Left ventricle myocardium superior (tissue), 1 donor: ENCODE results near the gene IQCH. TPM values are rescaled to one million over a fixed set of nuclear protein-coding genes. Genes with fewer than 3 reads are reported as not detected.
"Not testable (repeated sequence)": the region's sequence is repeated elsewhere in the genome, so short reads cannot be mapped to it uniquely, and the experiment has no call there.

ENCODE experiments used
- ATAC-seq: fragments of 200-7000 bp; cut with Tn5 transposase; one replicate; pipeline ENCODE4 v1.9.1; 2020; ENCODE audit warnings: mild to moderate bottlenecking, moderate library complexity
- DNase-seq: peaks from one replicate; pipeline ENCODE4 v3.0.0-alpha.2; 2020
- intact Hi-C: fragments of 100-400 bp; cut with micrococcal nuclease; formaldehyde crosslinking; loops from one replicate; pipeline ENCODE4 v1.11.0; 2022
- total RNA-seq: library from RNA; stranded (reverse); fragmentation: NEBNext Ultra II Directional; extraction: Animal tissue kit (Norgen Biotek cat#: 25700); gene quantifications from one replicate; pipeline ENCODE4 v1.2.1, GENCODE V29; 2021
- donor health status: DM: no; HTN: yes; CAD: no; lungs with severe emphysema.

The IQCH gene
- total RNA-seq, 1 donor from 2014 or later, result 0.64 TPM

GRCh38 chr15:67242708-67243111 is 11.9 kb upstream of the IQCH start:
- ATAC-seq, result no peak
- no peak for DNase-seq
- intact Hi-C loops, result no loop called here

- DNase-seq (no peak), ATAC-seq (no peak)
- intact Hi-C loops, result no loop called here
These were observed 9.6 kb upstream of the IQCH start for GRCh38 chr15:67244971-67245478.

GRCh38 chr15:67246606-67247005 is 8.0 kb upstream of the IQCH start:
- DNase-seq, ATAC-seq, intact Hi-C loops: not testable (repeated sequence)

GRCh38 chr15:67248011-67248505 is 6.5 kb upstream of the IQCH start:
- DNase-seq (no peak), ATAC-seq (no peak)
- intact Hi-C loops, result no loop called here

GRCh38 chr15:67249830-67250229 is 4.8 kb upstream of the IQCH start:
- ATAC-seq (no peak), DNase-seq (no peak)
- intact Hi-C loops, result loop anchor here (10.0 kb wide), 1 partner anchor 85 kb away; no protein-coding TSS in a partner anchor

- ATAC-seq (no peak), DNase-seq (no peak)
- intact Hi-C loops, result loop anchor here (10.0 kb wide), 1 partner anchor 87 kb away; no protein-coding TSS in a partner anchor
These were observed 3.3 kb upstream of the IQCH start for GRCh38 chr15:67251318-67251717.

- DNase-seq (no peak), ATAC-seq (no peak)
- intact Hi-C loops, result loop anchor here (10.0 kb wide), 1 partner anchor 88 kb away; no protein-coding TSS in a partner anchor
These were observed 1.5 kb upstream of the IQCH start for GRCh38 chr15:67253101-67253500.

- intact Hi-C loops, result loop anchor here (10.0 kb wide), 1 partner anchor 89 kb away; no protein-coding TSS in a partner anchor
- ATAC-seq, result no peak
- no peak for DNase-seq
These were observed 893 bp upstream of the IQCH start for GRCh38 chr15:67253549-67254237.

- ATAC-seq (no peak), DNase-seq (no peak)
- intact Hi-C loops, result loop anchor here (10.0 kb wide), 1 partner anchor 91 kb away; no protein-coding TSS in a partner anchor
These were observed 1.5 kb downstream of the IQCH start for GRCh38 chr15:67256051-67256450.

- intact Hi-C loops, result loop anchor here (10.0 kb wide), 1 partner anchor 94 kb away; no protein-coding TSS in a partner anchor
- not testable (repeated sequence) for DNase-seq, ATAC-seq
These were observed 3.8 kb downstream of the IQCH start for GRCh38 chr15:67258412-67258811.

- no peak for DNase-seq
- intact Hi-C loops, result loop anchor here (10.0 kb wide), 1 partner anchor 95 kb away; no protein-coding TSS in a partner anchor
- no peak for ATAC-seq
These were observed 4.8 kb downstream of the IQCH start for GRCh38 chr15:67259379-67259778.

GRCh38 chr15:67259806-67260205 is 5.2 kb downstream of the IQCH start:
- no peak for ATAC-seq
- intact Hi-C loops, result loop anchor here (10.0 kb wide), 1 partner anchor 95 kb away; no protein-coding TSS in a partner anchor
- DNase-seq, result no peak

GRCh38 chr15:67266870-67267269 is 12.3 kb downstream of the IQCH start:
- no peak for DNase-seq
- intact Hi-C loops, result no loop called here
- ATAC-seq, result no peak

- no peak for DNase-seq
- ATAC-seq, result no peak
- intact Hi-C loops, result no loop called here
These were observed 12.9 kb downstream of the IQCH start for GRCh38 chr15:67267440-67267839.

GRCh38 chr15:67267951-67268941 is 13.7 kb downstream of the IQCH start:
- no peak for ATAC-seq
- DNase-seq, result no peak
- intact Hi-C loops, result no loop called here

GRCh38 chr15:67274236-67274635 is 19.6 kb downstream of the IQCH start:
- ATAC-seq (no peak), DNase-seq (no peak)
- intact Hi-C loops, result no loop called here

GRCh38 chr15:67276666-67277065 is 22.1 kb downstream of the IQCH start:
- intact Hi-C loops, result no loop called here
- no peak for DNase-seq
- ATAC-seq, result no peak

GRCh38 chr15:67280217-67280616 is 25.6 kb downstream of the IQCH start:
- no peak for DNase-seq
- intact Hi-C loops, result no loop called here
- ATAC-seq, result no peak

GRCh38 chr15:67281714-67282113 is 27.1 kb downstream of the IQCH start:
- DNase-seq, result no peak
- no peak for ATAC-seq
- intact Hi-C loops, result no loop called here
